ENCODE results near the gene KIAA1210. TPM values are rescaled to one million over a fixed set of nuclear protein-coding genes. Genes with fewer than 3 reads are reported as not detected.

KIAA1210 gene
- total RNA-seq = not detected in 2 replicates

GRCh38 chrX:119127650-119128049, at the start of gene KIAA1210:
Gene KIAA1210 (minus strand): TSS chrX:119127812. CDS start chrX:119123642, 4,170 bp downstream.

DNA sequence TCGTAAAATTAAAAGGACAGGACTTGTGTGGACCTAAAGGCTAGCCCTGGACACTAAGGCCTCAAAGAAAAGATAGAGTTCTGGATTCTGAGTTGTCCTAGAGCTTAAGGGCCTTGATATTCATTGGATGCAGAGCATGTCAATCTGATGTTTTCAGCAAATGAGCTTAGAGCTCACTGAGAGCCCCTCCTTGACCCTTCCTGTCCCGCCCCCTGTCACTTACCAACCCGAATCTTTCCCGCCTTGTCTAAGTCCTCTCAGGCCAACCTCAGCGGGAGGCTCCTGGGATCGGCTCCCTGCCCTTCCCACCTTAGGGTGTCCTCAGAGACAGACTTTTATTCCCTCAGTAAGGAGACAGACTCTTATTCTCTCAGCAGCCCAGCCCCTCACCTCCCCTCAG, 54.9 kb downstream of the KIAA1210 start, which contains the start of gene CT47C1:
CT47C1 (plus strand) TSS at position 250 of the 400 bp plus-strand sequence. CDS start 233 bp downstream, outside the sequence.

Other genes with a start within 250 kb of the KIAA1210 start
- gene LONRF3, start 153.2 kb downstream of the KIAA1210 start, total RNA-seq = 0.86 and 0.91 TPM in 2 replicates
- not detected in 2 replicates for gene CT47C1, start 54.8 kb downstream of the KIAA1210 start, total RNA-seq
- 159 and 180 TPM in 2 replicates for gene PGRMC1, start 108.5 kb upstream of the KIAA1210 start, total RNA-seq

All from articular chondrocyte of knee joint (primary cell).